GM13977 (cell line): ENCODE data around the gene FOXA1.
A peak's percentile ranks its signal among the peaks of the same experiment; 100 is the strongest.

Source experiments
- DNase-seq: peaks from one replicate; pipeline ENCODE4 v3.0.0; 2012; ENCODE audit warnings: low spot score
- CTCF ChIP-seq: IDR thresholded peaks from 2 replicates; pipeline ENCODE4 v1.5.1; 2012; ENCODE audit warnings: mild to moderate bottlenecking, control low read depth; ENCODE audit not compliant: insufficient read depth; ENCODE audit errors: extremely low read depth, missing control alignments
- in situ Hi-C: fragments of 300-500 bp; cut with MboI; formaldehyde crosslinking; loops from one replicate; pipeline ENCODE4 v1.12.0; 2022; ENCODE audit warnings: low sequenced_read_pairs, low pct_unique_long_range_greater_than_20kb, mixed read lengths, inconsistent platforms; ENCODE audit not compliant: unreplicated experiment

Gene FOXA1

GRCh38 chr14:37587131-37587803 is 7.8 kb downstream of the FOXA1 start:
- in situ Hi-C loops = loop anchor here (25.0 kb wide), 2 partner anchors 925 to 1075 kb away; partner anchors contain the start of genes NKX2-1 and PAX9
- DNase-seq = peak; percentile 17
- TF ChIP-seq CTCF = no peak

GRCh38 chr14:37586797-37587130 is 8.3 kb downstream of the FOXA1 start:
- in situ Hi-C loops = loop anchor here (25.0 kb wide), 2 partner anchors 924 to 1074 kb away; partner anchors contain the start of genes NKX2-1 and PAX9
- no peak for DNase-seq
- TF ChIP-seq CTCF = no peak

- peak; percentile 11 for DNase-seq
- in situ Hi-C loops = loop anchor here (25.0 kb wide), 2 partner anchors 924 to 1074 kb away; partner anchors contain the start of genes NKX2-1 and PAX9
- no peak for TF ChIP-seq CTCF
Observed at GRCh38 chr14:37585971-37586796, 8.9 kb downstream of the FOXA1 start.

DNA sequence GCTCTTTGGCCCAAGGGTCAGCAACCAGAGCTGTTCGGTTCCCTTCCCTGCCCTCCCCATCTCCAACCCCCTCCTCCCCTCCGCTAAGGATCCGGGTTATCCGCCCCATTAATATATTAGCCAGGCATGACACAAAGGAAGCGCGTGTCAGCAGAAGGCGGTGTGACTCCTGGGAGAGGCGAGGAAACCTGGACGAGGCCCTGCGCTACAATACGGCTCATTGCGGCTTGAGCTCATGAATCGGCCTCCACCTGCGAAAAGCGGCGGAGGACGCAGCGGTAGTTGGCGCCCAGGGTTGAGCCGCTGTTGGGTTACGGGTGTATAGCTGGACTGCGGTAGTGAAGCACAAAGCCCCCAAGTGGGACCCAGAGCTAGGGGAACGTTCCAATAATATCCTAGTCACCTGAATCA is 9.9 kb downstream of the FOXA1 start:
- in situ Hi-C loops = loop anchor here (25.0 kb wide), 2 partner anchors 923 to 1073 kb away; partner anchors contain the start of genes NKX2-1 and PAX9
- no peak for TF ChIP-seq CTCF

DNA sequence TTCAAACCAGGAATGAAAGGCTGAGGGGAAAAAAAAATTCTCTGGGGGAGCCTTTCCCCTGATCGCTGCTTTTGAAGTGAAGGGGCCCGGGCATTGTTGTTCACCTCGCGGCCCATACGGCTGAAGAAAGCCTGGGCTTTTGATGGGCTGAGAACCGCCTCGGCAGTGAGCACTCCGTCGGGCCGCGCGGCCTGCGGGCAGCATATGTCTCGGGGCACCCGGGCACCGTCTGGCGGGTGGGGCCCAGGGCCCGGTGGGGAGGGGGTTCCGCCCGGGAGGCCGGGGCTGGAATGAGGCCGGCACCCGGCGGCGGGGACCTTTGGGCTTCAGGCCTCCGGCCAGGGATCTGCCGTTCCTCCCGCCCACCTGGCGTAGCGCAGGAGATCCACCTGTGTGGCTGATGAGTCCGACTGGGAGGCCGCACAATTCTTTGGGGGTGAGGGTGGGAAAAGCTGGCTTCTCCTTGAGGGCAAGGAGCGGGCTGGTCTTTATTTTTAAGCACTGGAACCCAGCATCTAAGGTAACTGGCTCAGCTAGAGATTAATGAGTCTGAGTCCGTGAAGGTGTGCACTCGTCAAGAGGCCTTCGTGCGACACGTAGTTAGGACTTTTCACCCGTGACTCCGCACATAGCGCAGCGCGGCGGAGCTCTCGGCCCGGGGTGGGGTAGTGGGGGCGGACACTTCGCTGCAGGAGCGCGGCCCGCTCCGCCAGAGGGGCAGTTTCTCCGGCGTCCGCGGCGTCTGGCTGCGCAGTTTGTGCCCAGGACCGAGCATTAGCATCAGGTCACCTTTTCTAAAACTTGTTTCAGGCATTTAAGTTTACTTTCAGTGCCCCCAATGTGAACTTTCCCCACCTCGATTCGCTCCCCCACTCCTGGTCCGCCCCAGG is 10.6 kb downstream of the FOXA1 start:
- peak; percentile 22 for DNase-seq
- in situ Hi-C loops = loop anchor here (25.0 kb wide), 2 partner anchors 922 to 1072 kb away; partner anchors contain the start of genes NKX2-1 and PAX9
- no peak for TF ChIP-seq CTCF

More for the DNA sequence above, 9.9 kb downstream of the FOXA1 start:
- peak; percentile 7 for DNase-seq
